H9 (cell line): ENCODE measurements around the gene GOLGA7B. TPM values are rescaled to one million over a fixed set of nuclear protein-coding genes. Genes with fewer than 3 reads are reported as not detected.

Source experiments
- DNase-seq: peaks from one replicate; pipeline ENCODE4 v3.0.0-alpha.2; 2017
- H2AFZ ChIP-seq: one replicate; pipeline ENCODE4 v1.6.1; 2013; ENCODE audit warnings: mild to moderate bottlenecking, low read length, control low read depth, moderate library complexity
- H2AK5ac ChIP-seq: 2 replicates; pipeline ENCODE4 v1.6.1; 2013; ENCODE audit warnings: low read length, control low read depth, mixed read lengths; ENCODE audit not compliant: insufficient read length
- H2BK120ac ChIP-seq: one replicate; pipeline ENCODE4 v1.6.1; 2013; ENCODE audit warnings: low read depth, mild to moderate bottlenecking, low read length, control low read depth, inconsistent platforms; ENCODE audit not compliant: poor library complexity, severe bottlenecking
- H2BK12ac ChIP-seq: 2 replicates; pipeline ENCODE4 v1.6.1; 2013; ENCODE audit warnings: low read length, control low read depth, mixed read lengths, low read depth; ENCODE audit not compliant: insufficient read length
- H2BK15ac ChIP-seq: 2 replicates; pipeline ENCODE4 v1.6.1; 2013; ENCODE audit warnings: low read depth, low read length, control low read depth
- H2BK20ac ChIP-seq: one replicate; pipeline ENCODE4 v1.6.1; 2013; ENCODE audit warnings: low read depth, mild to moderate bottlenecking, low read length, control low read depth, inconsistent platforms; ENCODE audit not compliant: poor library complexity, severe bottlenecking
- H2BK5ac ChIP-seq: 2 replicates; pipeline ENCODE4 v1.6.1; 2013; ENCODE audit warnings: low read length, control low read depth, mixed read lengths; ENCODE audit not compliant: insufficient read length
- H3K14ac ChIP-seq: 2 replicates; pipeline ENCODE4 v1.6.1; 2013; ENCODE audit warnings: low read length, control low read depth; ENCODE audit not compliant: insufficient read depth
- H3K18ac ChIP-seq: 2 replicates; pipeline ENCODE4 v1.6.1; 2013; ENCODE audit warnings: low read depth, mild to moderate bottlenecking, mixed read lengths, low read length, control low read depth; ENCODE audit not compliant: insufficient read length
- H3K23ac ChIP-seq: 2 replicates; pipeline ENCODE4 v1.6.1; 2013; ENCODE audit warnings: low read length, control low read depth, mixed read lengths, low read depth; ENCODE audit not compliant: insufficient read length
- H3K23me2 ChIP-seq: 2 replicates; pipeline ENCODE4 v1.6.1; 2013; ENCODE audit warnings: low read depth, mild to moderate bottlenecking, mixed read lengths, low read length, control low read depth; ENCODE audit not compliant: insufficient read length, poor library complexity, severe bottlenecking
- H3K27ac ChIP-seq: 2 replicates; pipeline ENCODE4 v1.5.1; 2013; ENCODE audit warnings: low read length, control low read depth, mixed read lengths, low read depth; ENCODE audit not compliant: insufficient read length
- H3K27me3 ChIP-seq: 2 replicates; pipeline ENCODE4 v1.6.1; 2013; ENCODE audit warnings: low read length, control low read depth, inconsistent platforms; ENCODE audit not compliant: insufficient read depth
- H3K4ac ChIP-seq: 2 replicates; pipeline ENCODE4 v1.6.1; 2013; ENCODE audit warnings: low read depth, mild to moderate bottlenecking, control low read depth, inconsistent platforms, low read length, moderate library complexity
- H3K4me1 ChIP-seq: 2 replicates; pipeline ENCODE4 v1.6.1; 2013; ENCODE audit warnings: low read length, control low read depth, inconsistent platforms; ENCODE audit not compliant: insufficient read depth
- H3K4me2 ChIP-seq: 2 replicates; pipeline ENCODE4 v1.6.1; 2013; ENCODE audit warnings: low read length, control low read depth, mixed read lengths; ENCODE audit not compliant: insufficient read length, insufficient read depth
- H3K56ac ChIP-seq: 2 replicates; pipeline ENCODE4 v1.6.1; 2013; ENCODE audit warnings: low read depth, mild to moderate bottlenecking, mixed read lengths, low read length, control low read depth; ENCODE audit not compliant: insufficient read length
- H3K79me1 ChIP-seq: 2 replicates; pipeline ENCODE4 v1.6.1; 2013; ENCODE audit warnings: low read depth, mild to moderate bottlenecking, moderate library complexity, low read length, control low read depth, inconsistent platforms; ENCODE audit not compliant: insufficient read depth, poor library complexity, severe bottlenecking
- H3K79me2 ChIP-seq: 2 replicates; pipeline ENCODE4 v1.6.1; 2013; ENCODE audit warnings: low read length, control low read depth, inconsistent platforms; ENCODE audit not compliant: insufficient read depth
- H3K9ac ChIP-seq: 2 replicates; pipeline ENCODE4 v1.6.1; 2013; ENCODE audit warnings: low read length, control low read depth, mixed read lengths; ENCODE audit not compliant: insufficient read length; ENCODE audit errors: extremely low read depth
- H3K9me3 ChIP-seq: one replicate; pipeline ENCODE4 v1.6.1; 2013; ENCODE audit warnings: low read depth, low read length, inconsistent platforms; ENCODE audit not compliant: control insufficient read depth
- H3T11ph ChIP-seq: one replicate; pipeline ENCODE4 v1.6.1; 2013; ENCODE audit warnings: mild to moderate bottlenecking, low read length, control low read depth, inconsistent platforms
- H4K20me1 ChIP-seq: one replicate; pipeline ENCODE4 v1.6.1; 2013; ENCODE audit not compliant: control insufficient read depth, insufficient read length, insufficient read depth
- H4K5ac ChIP-seq: 2 replicates; pipeline ENCODE4 v1.6.1; 2013; ENCODE audit warnings: low read depth, mild to moderate bottlenecking, mixed read lengths, low read length, control low read depth; ENCODE audit not compliant: insufficient read length
- H4K8ac ChIP-seq: replicated peaks from 2 replicates; pipeline ENCODE4 v1.6.1; 2013; ENCODE audit warnings: low read length, control low read depth, mixed read lengths, low read depth; ENCODE audit not compliant: insufficient read length
- H4K91ac ChIP-seq: 2 replicates; pipeline ENCODE4 v1.6.1; 2013; ENCODE audit warnings: low read depth, mild to moderate bottlenecking, moderate library complexity, mixed read lengths, low read length, control low read depth; ENCODE audit not compliant: insufficient read length
- H3K27ac Mint-ChIP-seq, 3 experiments: 2 replicates in 2 of 3; 3 replicates in 1 of 3; pipeline ENCODE4 v1.8.0; 2020 to 2021; ENCODE audit warnings: mixed read lengths in 3 of 3, mild to moderate bottlenecking in 1 of 3, moderate library complexity in 1 of 3
- H3K27me3 Mint-ChIP-seq: 2 replicates; pipeline ENCODE4 v1.8.0; 2021; ENCODE audit warnings: low read depth, mild to moderate bottlenecking, moderate library complexity, mixed read lengths
- H3K36me3 Mint-ChIP-seq, 3 experiments: 2 replicates in 2 of 3; 3 replicates in 1 of 3; pipeline ENCODE4 v1.8.0; 2020 to 2021; ENCODE audit warnings: low read depth in 3 of 3, mixed read lengths in 3 of 3; ENCODE audit not compliant: insufficient read depth in 1 of 3
- H3K4me1 Mint-ChIP-seq, 2 experiments: 2 replicates each; pipeline ENCODE4 v1.8.0; 2020; ENCODE audit warnings: mixed read lengths in 2 of 2
- H3K4me3 Mint-ChIP-seq, 2 experiments: 2 replicates in 1 of 2; 3 replicates in 1 of 2; pipeline ENCODE4 v1.8.0; 2020 to 2021; ENCODE audit warnings: mild to moderate bottlenecking in 2 of 2, mixed read lengths in 2 of 2, moderate library complexity in 1 of 2
- H3K9me3 Mint-ChIP-seq, 2 experiments: 2 replicates in 1 of 2; 3 replicates in 1 of 2; pipeline ENCODE4 v1.8.0; 2020; ENCODE audit warnings: mild to moderate bottlenecking in 2 of 2, mixed read lengths in 2 of 2, moderate library complexity in 1 of 2
- CTCF ChIP-seq: fragments of 200-600 bp; sonication (generic); conservative IDR thresholded peaks from 3 replicates; pipeline ENCODE4 v1.8.0; 2021; ENCODE audit warnings: antibody characterized with exemption, mild to moderate bottlenecking
- WGBS: extraction: QIAGEN DNeasy Blood & Tissue Kit; methylation state at CpG from one replicate; pipeline ENCODE4 v1.1.7; 2013; ENCODE audit warnings: missing lambda C conversion rate, low lambda C conversion rate, mixed read lengths; ENCODE audit not compliant: insufficient read length; ENCODE audit errors: extremely low coverage; 5-methylcytosine and 5-hydroxymethylcytosine counted together
- total RNA-seq: library from RNA; stranded (reverse); gene quantifications from 2 replicates; pipeline ENCODE4 v1.2.1, GENCODE V29; 2021

The GOLGA7B gene
- total RNA-seq, 1 experiment from 2014 or later, result 0.04 TPM

DNA sequence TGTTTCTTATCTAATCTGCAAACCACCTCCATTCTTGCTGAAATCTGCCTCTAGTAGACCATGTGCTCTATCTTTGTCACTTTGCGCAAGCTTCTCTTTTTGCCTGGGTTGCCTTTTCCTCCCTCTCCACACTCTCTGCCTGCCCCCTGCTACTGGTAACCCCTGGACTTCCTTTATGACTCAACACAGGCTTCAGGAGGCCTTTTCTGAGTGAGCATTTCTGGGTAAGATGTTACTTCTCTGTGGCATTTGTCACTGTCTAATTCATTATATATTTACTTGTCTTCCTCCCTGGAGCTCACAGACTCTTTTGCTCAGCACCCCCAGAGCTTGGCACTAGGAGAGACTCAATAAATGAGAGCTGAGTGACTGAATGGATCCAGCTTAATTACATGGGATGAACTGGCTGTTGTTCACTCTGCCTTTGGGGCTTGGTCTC is 8.4 kb downstream of the GOLGA7B start:
- H3K79me1 ChIP-seq, result no peaks in the 10 kb centered on the region
- no peaks in the 10 kb centered on the region for H4K20me1 ChIP-seq
- no peaks in the 10 kb centered on the region for H3K79me2 ChIP-seq
- Mint-ChIP-seq H3K27ac (no peak overlapping the region), H3K9me3 (no peaks in the 10 kb centered on the region), H3K4me1 (peaks cover 20 to 21% of the 10 kb centered on the region in 2 experiments), H3K27me3 (peaks cover 26% of the 10 kb centered on the region), H3K4me3 (no peak overlapping the region), H3K36me3 (no peaks in the 10 kb centered on the region)
- H4K5ac ChIP-seq, result no peak overlapping the region
- H3K23me2 ChIP-seq, result peaks cover 2% of the 10 kb centered on the region
- no peak overlapping the region for H2BK5ac ChIP-seq
- H2BK12ac ChIP-seq, result no peak overlapping the region
- H3K4me2 ChIP-seq, result no peak overlapping the region
- H2BK120ac ChIP-seq, result no peak overlapping the region
- H3T11ph ChIP-seq, result no peak overlapping the region
- no peak overlapping the region for H3K14ac ChIP-seq
- no CpG with 5 or more reads among the region's 1 CpG for WGBS
- no peak overlapping the region for H2BK15ac ChIP-seq
- no peak for DNase-seq
- H4K8ac ChIP-seq, result no peak overlapping the region
- no peak overlapping the region for H4K91ac ChIP-seq
- no peak overlapping the region for H3K4ac ChIP-seq
- H3K18ac ChIP-seq, result no peak overlapping the region
- no peak for TF ChIP-seq CTCF
- H2BK20ac ChIP-seq, result no peak overlapping the region
- H3K27ac ChIP-seq, result no peak overlapping the region
- H2AFZ ChIP-seq, result no peak overlapping the region
- H3K9me3 ChIP-seq, result no peaks in the 10 kb centered on the region
- no peak overlapping the region for H3K9ac ChIP-seq
- no peak overlapping the region for H2AK5ac ChIP-seq
- no peak overlapping the region for H3K56ac ChIP-seq
- H3K23ac ChIP-seq, result no peak overlapping the region
- no peaks in the 10 kb centered on the region; the same call in 1 of the 2 replicates for H3K4me1 ChIP-seq
- no peaks in the 10 kb centered on the region; the same call in 1 of the 2 replicates for H3K27me3 ChIP-seq
